Gastroesophageal sphincter (tissue), 4 donors: ENCODE results near the gene DHX8. TPM values are rescaled to one million over a fixed set of nuclear protein-coding genes. Genes with fewer than 3 reads are reported as not detected.
A peak's percentile ranks its signal among the peaks of the same experiment; 100 is the strongest.
"Not testable (repeated sequence)": the region's sequence is repeated elsewhere in the genome, so short reads cannot be mapped to it uniquely, and the experiment has no call there.

Experiments used
- ATAC-seq: fragments of 150-250 bp; one replicate; pipeline ENCODE4 v1.9.1; 2016; ENCODE audit warnings: mild to moderate bottlenecking, moderate library complexity
- H3K27ac ChIP-seq, 4 donors: fragments of 200-600 bp; sonication (generic) in 3 of 4; 1 replicate in 3 of 4; 2 replicates in 1 of 4; pipeline ENCODE4 v1.5.1; 2016 to 2019
- H3K27me3 ChIP-seq: fragments of 200-600 bp; sonication (generic); one replicate; pipeline ENCODE4 v1.5.1; 2019
- H3K36me3 ChIP-seq, 2 donors: fragments of 200-600 bp; sonication (generic); one replicate each; pipeline ENCODE4 v1.5.1; 2019; ENCODE audit warnings: control low read depth in 1 of 2
- H3K4me1 ChIP-seq, 3 donors: fragments of 200-600 bp; sonication (generic); 1 replicate in 2 of 3; 2 replicates in 1 of 3; pipeline ENCODE4 v1.5.1; 2016 to 2019; ENCODE audit warnings: control low read depth in 2 of 3
- H3K4me3 ChIP-seq, 2 donors: fragments of 200-600 bp; sonication (generic); one replicate each; pipeline ENCODE4 v1.5.1; 2019; ENCODE audit warnings: mild to moderate bottlenecking in 1 of 2, moderate library complexity in 1 of 2
- H3K9me3 ChIP-seq, 3 donors: fragments of 200-600 bp; sonication (generic); one replicate each; pipeline ENCODE4 v1.5.1; 2017 to 2019; ENCODE audit warnings: control low read depth in 2 of 3
- EP300 ChIP-seq: sonication (generic); formaldehyde crosslinking; IDR thresholded peaks from one replicate; pipeline ENCODE4 v1.6.1; 2017; ENCODE audit warnings: antibody characterized with exemption, mild to moderate bottlenecking
- POLR2A ChIP-seq, 2 donors: fragments of 450-650 bp; IDR thresholded peaks; one replicate each; pipeline ENCODE4 v1.6.1; 2017; ENCODE audit warnings: antibody characterized with exemption in 2 of 2, mild to moderate bottlenecking in 2 of 2, moderate library complexity in 1 of 2
- POLR2AphosphoS5 ChIP-seq: sonication (generic); formaldehyde crosslinking; IDR thresholded peaks from one replicate; pipeline ENCODE4 v1.6.1; 2017; ENCODE audit warnings: antibody characterized with exemption
- WGBS, 2 donors: methylation state at CpG; one replicate each; pipeline ENCODE4 v1.1.5; 2018; ENCODE audit warnings: low coverage in 1 of 2; 5-methylcytosine and 5-hydroxymethylcytosine counted together
- total RNA-seq, 4 donors: library from RNA; depleted of rRNA; stranded (reverse); fragments of >200 nt; gene quantifications; one replicate each; pipeline ENCODE4 v1.1.0, GENCODE V29; 2016
- TF ChIP-seq, protein P1 (sequence below), 4 experiments: fragments of 200-600 bp in 2 of 4; fragments of 450-650 bp in 2 of 4; sonication (generic) in 1 of 4; IDR thresholded peaks; one replicate each; pipeline ENCODE4 v1.5.1; 2017 to 2019; ENCODE audit warnings: antibody characterized with exemption in 4 of 4, mild to moderate bottlenecking in 2 of 4, moderate library complexity in 2 of 4

The DHX8 gene
- total RNA-seq, 4 donors from 2014 or later = 29.6 to 40.9 (median 34.1) TPM

GRCh38 chr17:43456029-43456428 is 27.7 kb upstream of the DHX8 start:
- Histone ChIP-seq H3K27me3 (no peaks in the 10 kb centered on the region), H3K36me3 (no peaks in the 10 kb centered on the region), H3K4me3 (no peak overlapping the region), H3K27ac (peak overlapping the region in 3 of 4 donors; percentile 9 to 41 (median 16)), H3K9me3 (no peaks in the 10 kb centered on the region), H3K4me1 (peaks cover 0 to 26% (median 8%) of the 10 kb centered on the region in 3 donors)
- no peak for ATAC-seq
- 91 to 99% methylated on average over 5 to 6 of the region's 6 CpGs for WGBS, 2 donors
- TF ChIP-seq EP300 (no peak), POLR2A (IDR thresholded peaks at IDR 0.05) (no peak), POLR2AphosphoS5 (no peak)
- TF ChIP-seq, protein P1, sequence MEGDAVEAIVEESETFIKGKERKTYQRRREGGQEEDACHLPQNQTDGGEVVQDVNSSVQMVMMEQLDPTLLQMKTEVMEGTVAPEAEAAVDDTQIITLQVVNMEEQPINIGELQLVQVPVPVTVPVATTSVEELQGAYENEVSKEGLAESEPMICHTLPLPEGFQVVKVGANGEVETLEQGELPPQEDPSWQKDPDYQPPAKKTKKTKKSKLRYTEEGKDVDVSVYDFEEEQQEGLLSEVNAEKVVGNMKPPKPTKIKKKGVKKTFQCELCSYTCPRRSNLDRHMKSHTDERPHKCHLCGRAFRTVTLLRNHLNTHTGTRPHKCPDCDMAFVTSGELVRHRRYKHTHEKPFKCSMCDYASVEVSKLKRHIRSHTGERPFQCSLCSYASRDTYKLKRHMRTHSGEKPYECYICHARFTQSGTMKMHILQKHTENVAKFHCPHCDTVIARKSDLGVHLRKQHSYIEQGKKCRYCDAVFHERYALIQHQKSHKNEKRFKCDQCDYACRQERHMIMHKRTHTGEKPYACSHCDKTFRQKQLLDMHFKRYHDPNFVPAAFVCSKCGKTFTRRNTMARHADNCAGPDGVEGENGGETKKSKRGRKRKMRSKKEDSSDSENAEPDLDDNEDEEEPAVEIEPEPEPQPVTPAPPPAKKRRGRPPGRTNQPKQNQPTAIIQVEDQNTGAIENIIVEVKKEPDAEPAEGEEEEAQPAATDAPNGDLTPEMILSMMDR (IDR thresholded peaks at IDR 0.05) = no peak

DNA sequence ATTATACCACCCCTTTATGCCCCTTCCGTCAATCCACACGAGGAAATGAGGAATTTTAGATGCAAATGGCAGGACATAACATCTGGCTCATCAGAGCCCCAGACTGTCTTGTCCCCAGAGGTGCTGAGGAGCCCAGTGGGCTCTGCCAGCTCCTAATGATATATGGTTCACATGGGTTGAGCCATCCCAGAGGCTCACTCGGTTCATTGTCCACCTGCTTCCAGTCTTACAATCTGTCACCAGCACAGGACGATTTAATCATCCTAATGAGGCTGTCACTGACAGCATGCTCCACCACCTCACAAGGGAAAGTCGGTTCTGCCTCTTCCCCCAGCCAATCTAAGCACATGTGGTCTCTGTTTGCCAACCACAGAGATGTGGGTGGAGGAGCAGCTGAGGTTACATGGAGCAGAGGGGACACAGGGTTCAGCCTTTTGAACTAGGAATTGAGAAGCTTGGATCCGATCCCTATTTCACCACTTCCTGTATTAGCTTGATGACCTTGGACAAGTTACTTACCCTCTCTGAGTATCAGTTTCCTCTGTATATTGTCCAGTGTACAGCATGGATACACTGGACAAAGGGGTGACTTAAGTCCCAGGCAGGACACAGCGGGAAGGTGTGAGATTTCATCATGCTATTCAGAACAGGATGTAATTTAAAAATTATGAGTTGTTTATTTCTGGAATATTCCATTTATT is 27.0 kb upstream of the DHX8 start:
- Histone ChIP-seq H3K27me3 (no peaks in the 10 kb centered on the region), H3K36me3 (no peaks in the 10 kb centered on the region), H3K4me3 (no peak overlapping the region), H3K4me1 (peaks cover 0 to 26% (median 8%) of the 10 kb centered on the region in 3 donors), H3K27ac (peak overlapping the region in 3 of 4 donors; percentile 9 to 41 (median 16)), H3K9me3 (no peaks in the 10 kb centered on the region)
- peak; percentile 89 for ATAC-seq
- 34 to 42% methylated on average over 6 of the region's 7 CpGs for WGBS, 2 donors
- no peak for TF ChIP-seq POLR2A (IDR thresholded peaks at IDR 0.05)
- TF ChIP-seq EP300 = no peak
- peak; percentile 35 for TF ChIP-seq POLR2AphosphoS5
- TF ChIP-seq, protein P1 (IDR thresholded peaks at IDR 0.05) = no peak

DNA sequence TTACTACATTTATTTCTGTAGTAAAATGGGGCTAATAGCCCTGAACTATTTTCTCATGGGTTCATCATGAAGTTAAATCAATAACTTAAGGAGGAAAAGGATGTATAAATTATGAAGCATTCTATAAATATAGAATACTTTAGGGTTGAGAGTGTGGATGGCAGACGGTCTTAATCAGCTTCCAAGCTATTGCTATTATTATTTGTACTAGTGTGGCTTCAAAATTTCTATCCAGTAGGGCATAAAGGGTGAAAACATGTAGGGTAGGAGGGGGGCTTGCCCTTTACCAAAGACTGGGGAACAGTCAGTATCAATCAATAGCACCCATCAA is 26.4 kb upstream of the DHX8 start:
- Histone ChIP-seq H3K9me3 (no peaks in the 10 kb centered on the region), H3K36me3 (no peaks in the 10 kb centered on the region), H3K4me1 (peaks cover 0 to 26% (median 8%) of the 10 kb centered on the region in 3 donors), H3K27me3 (no peaks in the 10 kb centered on the region), H3K4me3 (no peak overlapping the region), H3K27ac (peak overlapping the region in 2 of 4 donors; percentile 7 to 41)
- WGBS, 2 donors = 60 to 92% methylated on average over 1 of the region's 1 CpG
- TF ChIP-seq POLR2AphosphoS5 = no peak
- no peak for TF ChIP-seq POLR2A (IDR thresholded peaks at IDR 0.05)
- TF ChIP-seq, protein P1 (IDR thresholded peaks at IDR 0.05) = no peak
- no peak for TF ChIP-seq EP300
- ATAC-seq = no peak

DNA sequence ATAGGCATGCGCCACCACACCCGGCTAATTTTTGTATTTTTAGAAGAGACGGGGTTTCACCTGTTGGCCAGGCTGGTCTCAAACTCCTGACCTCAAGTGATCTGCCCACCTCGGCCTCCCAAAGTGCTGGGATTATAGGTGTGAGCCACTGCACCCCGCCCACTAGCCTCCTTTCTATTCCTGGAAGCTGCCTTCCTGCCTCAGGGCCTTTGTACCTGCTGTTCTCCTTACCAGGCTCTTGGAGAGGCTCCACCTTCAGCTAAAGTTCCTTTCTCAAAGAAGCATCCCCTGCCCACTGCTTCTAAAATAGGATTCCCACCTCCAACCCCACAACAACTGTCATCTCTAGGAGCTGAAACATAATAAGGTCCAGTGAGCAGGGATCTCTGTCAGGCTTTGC is 23.9 kb upstream of the DHX8 start:
- not testable (repeated sequence) for H3K4me3 ChIP-seq, H3K27me3 ChIP-seq, ATAC-seq, H3K27ac ChIP-seq, H3K9me3 ChIP-seq, H3K36me3 ChIP-seq
- WGBS, 2 donors = 86% methylated on average over 5 of the region's 5 CpGs; no CpG with 5 or more reads in 1 of the 2 donors
- peaks cover 0 to 26% (median 8%) of the 10 kb centered on the region in 3 donors for H3K4me1 ChIP-seq

DNA sequence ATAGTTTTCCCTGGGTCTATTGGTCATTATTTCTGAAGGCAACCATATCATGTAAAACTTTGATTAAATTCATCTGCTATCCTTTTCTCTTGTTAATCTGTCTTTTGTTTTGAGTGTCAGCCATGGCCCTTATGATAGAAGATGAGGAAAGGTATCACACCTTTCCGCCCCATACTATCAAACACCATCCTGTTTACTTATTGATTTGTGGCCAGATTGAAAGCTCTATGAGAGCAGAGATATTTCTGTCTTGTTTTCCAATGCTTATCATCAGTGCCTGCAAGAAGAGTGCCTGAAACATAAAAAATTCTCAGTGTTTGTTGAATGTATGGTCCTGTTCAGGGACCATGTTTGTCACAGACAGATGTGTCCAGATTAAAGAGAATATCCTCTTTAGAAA is 22.6 kb upstream of the DHX8 start:
- TF ChIP-seq EP300 (no peak), POLR2AphosphoS5 (no peak), POLR2A (IDR thresholded peaks at IDR 0.05) (no peak)
- TF ChIP-seq, protein P1 (IDR thresholded peaks at IDR 0.05) = no peak
- peaks cover 0 to 15% (median 5%) of the 10 kb centered on the region in 3 donors for H3K4me1 ChIP-seq
- WGBS, 2 donors = 86% methylated on average over 1 of the region's 1 CpG; no CpG with 5 or more reads in 1 of the 2 donors
- no peak overlapping the region for H3K27ac ChIP-seq
- no peaks in the 10 kb centered on the region for H3K9me3 ChIP-seq
- no peak for ATAC-seq
- no peak overlapping the region for H3K4me3 ChIP-seq
- no peaks in the 10 kb centered on the region for H3K36me3 ChIP-seq
- H3K27me3 ChIP-seq = no peaks in the 10 kb centered on the region

DNA sequence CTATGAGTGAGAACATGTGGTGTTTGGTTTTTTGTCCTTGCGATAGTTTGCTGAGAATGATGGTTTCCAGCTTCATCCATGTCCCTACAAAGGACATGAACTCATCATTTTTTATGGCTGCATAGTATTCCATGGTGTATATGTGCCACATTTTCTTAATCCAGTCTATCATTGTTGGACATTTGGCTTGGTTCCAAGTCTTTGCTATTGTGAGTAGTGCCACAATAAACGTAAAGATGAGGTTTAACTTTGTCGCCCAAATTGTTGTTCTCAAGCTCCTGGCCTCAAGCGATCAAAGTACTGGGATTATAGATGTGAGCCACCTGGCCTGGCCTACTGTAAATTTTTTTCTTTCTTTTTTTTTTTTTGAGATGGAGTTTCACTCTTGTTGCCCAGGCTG is 21.2 kb upstream of the DHX8 start:
- WGBS, 2 donors = 77 to 93% methylated on average over 3 of the region's 4 CpGs

More for the DNA sequence above, 21.2 kb upstream of the DHX8 start:
- not testable (repeated sequence) for H3K27ac ChIP-seq, H3K9me3 ChIP-seq, H3K27me3 ChIP-seq, H3K36me3 ChIP-seq, H3K4me1 ChIP-seq, H3K4me3 ChIP-seq, ATAC-seq
